ENCODE data around the gene EIF3J.
A peak's percentile ranks its signal among the peaks of the same experiment; 100 is the strongest.

Gene EIF3J

DNA sequence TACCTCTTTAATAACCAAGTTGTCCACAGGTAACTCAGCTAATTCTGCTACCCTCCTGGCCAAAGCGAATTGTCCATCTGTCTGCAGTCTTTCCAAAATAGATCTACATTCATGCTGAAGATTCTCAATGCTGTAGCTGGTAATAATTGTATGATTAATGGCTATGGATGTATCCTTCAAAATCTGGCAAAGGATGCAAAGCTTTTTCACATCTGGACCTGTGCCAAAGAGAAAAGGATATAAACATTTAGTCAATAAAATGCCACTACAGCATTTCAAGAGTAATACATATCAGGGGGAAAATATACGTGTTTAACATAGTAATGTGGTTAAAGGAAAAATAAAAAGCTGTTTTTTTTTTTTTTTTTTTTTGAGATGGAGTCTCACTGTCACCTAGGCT, 48.7 kb downstream of the EIF3J start:
- H3K27ac ChIP-seq, result no peak overlapping the region
- H3K4me3 ChIP-seq, result no peak overlapping the region

- no peak overlapping the region for H3K27ac ChIP-seq
- H3K4me3 ChIP-seq, result no peak overlapping the region
Measured at GRCh38 chr15:44588541-44588940, 51.6 kb downstream of the EIF3J start.

GRCh38 chr15:44591326-44591725, 54.4 kb downstream of the EIF3J start:
- Histone ChIP-seq H3K4me3 (no peak overlapping the region), H3K27ac (no peak overlapping the region)

DNA sequence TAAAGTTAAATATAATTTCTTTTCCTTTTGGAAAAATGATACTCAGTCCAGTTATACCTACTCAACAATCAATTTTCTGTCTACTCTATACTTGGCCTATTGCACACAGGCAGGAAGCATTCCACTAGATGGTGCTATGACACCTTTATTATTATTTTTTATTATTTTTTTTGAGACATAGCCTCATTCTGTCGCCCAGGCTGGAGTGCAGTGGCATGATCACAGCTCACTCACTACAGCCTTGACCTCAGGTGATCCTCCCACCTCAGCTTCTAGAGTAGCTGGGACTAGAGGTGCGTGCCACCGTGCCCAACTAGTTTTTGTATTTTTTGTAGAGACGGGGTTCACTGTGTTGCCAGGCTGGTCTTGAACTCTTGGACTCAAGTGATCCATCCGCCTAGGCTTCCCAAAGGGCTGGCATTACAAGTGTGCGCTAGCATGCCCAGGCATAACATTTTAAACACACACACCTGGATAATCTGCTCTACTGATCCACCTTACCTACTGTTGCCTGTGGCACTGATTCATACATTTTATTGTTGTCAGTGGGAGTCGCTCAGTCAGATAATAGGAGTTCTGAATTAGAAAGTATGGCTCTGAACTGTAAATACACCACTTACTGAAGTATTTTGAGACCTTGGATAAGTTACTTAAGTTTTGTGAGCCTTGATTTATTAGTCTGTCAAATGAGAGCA, 56.2 kb downstream of the EIF3J start:
- Histone ChIP-seq H3K4me3 (no peak overlapping the region), H3K27ac (no peak overlapping the region)

DNA sequence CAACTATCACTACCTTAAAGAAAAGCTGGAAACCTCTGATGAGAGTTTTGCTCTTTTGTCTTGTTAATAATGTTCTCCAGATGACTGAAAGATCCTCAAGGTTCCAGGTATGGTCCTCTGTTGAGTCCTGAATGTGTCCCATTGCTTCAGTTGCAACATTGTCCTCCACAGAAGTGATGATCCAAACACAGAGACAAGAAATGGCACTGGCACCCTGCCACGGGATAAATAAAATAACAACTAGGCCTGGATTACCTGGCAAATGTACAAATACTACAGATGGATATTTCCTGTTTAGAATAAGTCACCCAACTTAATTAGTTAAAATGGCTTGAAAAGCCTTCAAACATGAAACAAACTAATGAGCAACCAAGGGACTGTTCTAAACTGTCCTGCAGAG, 58.3 kb downstream of the EIF3J start:
- Histone ChIP-seq H3K4me3 (no peak overlapping the region), H3K27ac (no peak overlapping the region)

DNA sequence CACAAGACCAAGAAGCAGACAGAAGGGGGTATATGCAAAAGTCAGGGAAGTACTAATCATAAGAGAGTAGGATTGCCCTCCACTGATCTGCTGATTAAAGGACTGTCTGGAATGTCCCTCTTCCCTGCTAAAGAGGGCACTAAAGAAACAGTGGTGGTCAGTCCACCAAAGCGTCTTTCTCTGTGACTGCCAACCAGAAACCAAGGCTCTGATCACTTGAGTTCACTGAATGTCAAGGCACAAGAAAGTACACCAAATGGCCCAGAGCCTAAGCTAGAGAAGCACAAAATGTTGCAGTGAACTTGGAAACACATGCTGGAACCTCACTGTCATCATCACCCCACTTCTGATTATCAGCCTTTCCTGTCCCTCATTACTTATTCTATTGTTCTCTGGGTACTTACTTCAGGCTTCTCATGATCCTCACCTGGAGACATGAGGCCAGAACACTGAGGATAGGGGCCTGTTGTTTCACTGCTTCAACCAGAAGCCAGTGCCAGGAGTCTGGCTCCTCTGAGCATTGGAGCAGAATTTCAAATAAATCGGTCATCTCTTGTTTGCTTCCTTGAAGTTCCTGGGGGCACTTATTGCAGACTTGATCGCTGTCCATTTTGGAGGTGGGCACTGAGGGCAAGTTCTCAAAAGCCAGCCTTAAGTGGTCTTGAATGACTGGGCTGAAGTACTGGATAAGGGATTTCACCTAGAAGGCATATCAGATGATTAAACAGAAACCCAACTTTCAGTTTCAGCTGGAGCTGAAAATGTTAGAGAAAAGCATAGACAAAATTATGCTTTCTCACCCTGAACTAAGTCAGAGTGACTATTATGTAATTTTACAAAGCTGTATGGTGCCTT, 58.9 kb downstream of the EIF3J start:
- no peak overlapping the region for H3K4me3 ChIP-seq
- peak overlapping the region in 1 of 21 experiments; percentile 6 for H3K27ac ChIP-seq

DNA sequence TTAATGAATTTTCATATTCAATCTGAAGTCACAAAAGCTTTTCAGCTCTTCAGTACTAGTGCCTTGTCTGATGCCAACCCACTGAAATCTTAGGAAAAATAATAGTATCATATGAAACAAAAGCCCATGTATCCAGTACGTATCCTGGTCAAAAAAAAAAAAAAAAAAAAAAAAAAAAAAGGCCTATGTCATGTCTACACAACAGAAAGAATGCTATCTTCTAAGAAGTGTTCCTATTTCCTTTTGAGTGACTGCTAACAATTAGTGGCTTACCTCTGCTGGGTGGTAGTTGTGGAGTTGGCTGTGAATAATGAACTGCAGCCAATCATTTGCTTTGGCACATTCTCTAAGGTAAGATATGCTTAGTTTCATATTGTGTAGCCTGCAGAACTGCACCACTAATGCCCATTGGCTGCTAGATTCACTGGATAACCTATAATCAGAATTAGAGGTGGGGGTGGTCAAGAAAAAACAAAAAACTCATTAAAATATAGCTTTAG, 59.6 kb downstream of the EIF3J start:
- Histone ChIP-seq H3K27ac (peak overlapping the region in 1 of 21 experiments; percentile 6), H3K4me3 (no peak overlapping the region)

DNA sequence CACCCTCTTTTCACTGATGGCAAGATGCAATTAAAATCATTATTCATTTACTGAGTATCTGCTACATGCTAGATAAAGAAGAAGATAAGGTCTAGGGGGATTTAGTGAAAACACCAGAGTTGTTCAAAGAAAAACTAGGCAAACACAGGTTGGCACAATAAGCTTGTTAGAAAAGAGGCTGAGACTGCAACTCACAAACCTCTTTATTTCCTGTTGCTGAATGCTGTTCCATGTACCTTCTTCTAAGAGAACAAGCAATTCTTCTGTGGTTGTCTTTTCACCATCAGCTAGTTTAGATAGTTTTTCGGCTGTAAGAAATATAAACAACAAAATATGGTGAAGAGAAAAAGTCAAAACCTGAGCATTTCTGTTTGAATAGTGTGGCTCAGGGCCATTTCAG, 61.1 kb downstream of the EIF3J start:
- Histone ChIP-seq H3K27ac (peak overlapping the region in 3 of 21 experiments; percentile 4 to 63 (median 35)), H3K4me3 (no peak overlapping the region)

- Histone ChIP-seq H3K27ac (peak overlapping the region in 5 of 21 experiments; percentile 16 to 63 (median 35)), H3K4me3 (no peak overlapping the region)
Measured at GRCh38 chr15:44598892-44599291, 61.9 kb downstream of the EIF3J start.

- Histone ChIP-seq H3K27ac (no peak overlapping the region), H3K4me3 (no peak overlapping the region)
Measured at GRCh38 chr15:44603126-44603525, 66.2 kb downstream of the EIF3J start.

DNA sequence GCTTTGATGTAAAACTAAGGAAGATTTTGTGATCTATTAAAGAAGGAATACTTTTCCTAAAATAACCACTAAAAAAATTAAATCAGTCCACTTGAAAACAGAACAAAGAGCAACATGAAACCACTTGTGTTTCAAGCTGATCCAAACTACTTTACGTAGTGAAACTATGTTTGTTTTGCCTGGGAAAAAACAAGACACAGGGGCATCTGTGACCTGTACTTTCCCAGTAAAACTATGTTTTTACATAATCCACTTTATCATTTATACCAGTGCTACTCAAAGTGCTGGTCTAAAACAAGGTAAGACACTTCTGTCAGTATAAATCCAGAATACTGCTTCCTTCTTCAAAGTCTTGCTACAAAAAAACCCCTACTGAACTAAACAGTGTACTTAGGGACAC, 69.8 kb downstream of the EIF3J start:
- Histone ChIP-seq H3K27ac (no peak overlapping the region), H3K4me3 (no peak overlapping the region)
